NCI-H2227 (cell line): ENCODE results near the gene CAMKK2.
"Not testable (repeated sequence)": the region's sequence is repeated elsewhere in the genome, so short reads cannot be mapped to it uniquely, and the experiment has no call there.

Experiments
- DNase-seq: peaks from one replicate; lab custom pipeline; 2025; ENCODE audit not compliant: unreplicated experiment; lab: John Stamatoyannopoulos, UW

The CAMKK2 gene

DNA sequence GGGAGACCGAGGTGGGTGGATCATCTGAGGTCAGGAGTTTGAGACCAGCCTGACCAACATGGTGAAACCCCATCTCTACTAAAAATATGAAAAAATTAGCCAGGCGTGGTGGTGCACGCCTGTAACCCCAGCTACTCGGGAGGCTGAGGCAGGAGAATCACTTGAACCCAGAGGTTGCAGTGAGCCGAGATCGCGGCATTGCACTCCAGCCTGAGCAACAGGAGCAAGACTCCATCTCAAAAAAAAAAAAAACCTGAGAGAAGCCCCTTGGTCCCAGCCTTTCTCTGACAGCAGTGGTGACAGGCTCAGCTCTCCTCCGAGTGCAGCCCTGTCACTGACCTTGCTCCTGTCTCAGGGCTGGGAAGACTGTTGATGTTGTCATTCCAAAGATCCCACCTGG lies 69.6 kb downstream of the CAMKK2 start:
- not testable (repeated sequence) for DNase-seq

DNA sequence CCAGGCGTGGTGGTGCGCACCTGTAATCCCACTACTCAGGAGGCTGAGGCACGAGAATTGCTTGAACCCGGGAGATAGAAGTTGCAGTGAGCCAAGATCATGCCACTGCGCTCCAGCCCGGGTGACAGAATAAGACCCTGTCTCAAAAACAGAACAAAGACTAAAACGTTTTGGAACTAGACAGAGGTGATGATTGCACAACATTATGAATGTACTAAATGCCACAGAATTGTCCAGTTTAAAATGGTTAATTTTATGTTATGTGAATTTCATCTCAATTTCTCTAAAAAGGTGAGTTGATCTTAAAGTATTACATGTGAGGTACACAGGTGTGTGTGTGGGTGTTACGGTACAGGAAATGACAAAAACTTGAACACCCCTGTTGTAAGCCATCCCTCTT lies 70.1 kb downstream of the CAMKK2 start:
- no peak for DNase-seq

GRCh38 chr12:121224591-121224990 lies 71.9 kb downstream of the CAMKK2 start:
- DNase-seq, result no peak

- no peak for DNase-seq
These were observed 72.9 kb downstream of the CAMKK2 start for GRCh38 chr12:121223292-121224285.

GRCh38 chr12:121222847-121223246 lies 73.7 kb downstream of the CAMKK2 start:
- DNase-seq, result no peak

GRCh38 chr12:121219353-121219986 lies 77.0 kb downstream of the CAMKK2 start:
- no peak for DNase-seq

DNA sequence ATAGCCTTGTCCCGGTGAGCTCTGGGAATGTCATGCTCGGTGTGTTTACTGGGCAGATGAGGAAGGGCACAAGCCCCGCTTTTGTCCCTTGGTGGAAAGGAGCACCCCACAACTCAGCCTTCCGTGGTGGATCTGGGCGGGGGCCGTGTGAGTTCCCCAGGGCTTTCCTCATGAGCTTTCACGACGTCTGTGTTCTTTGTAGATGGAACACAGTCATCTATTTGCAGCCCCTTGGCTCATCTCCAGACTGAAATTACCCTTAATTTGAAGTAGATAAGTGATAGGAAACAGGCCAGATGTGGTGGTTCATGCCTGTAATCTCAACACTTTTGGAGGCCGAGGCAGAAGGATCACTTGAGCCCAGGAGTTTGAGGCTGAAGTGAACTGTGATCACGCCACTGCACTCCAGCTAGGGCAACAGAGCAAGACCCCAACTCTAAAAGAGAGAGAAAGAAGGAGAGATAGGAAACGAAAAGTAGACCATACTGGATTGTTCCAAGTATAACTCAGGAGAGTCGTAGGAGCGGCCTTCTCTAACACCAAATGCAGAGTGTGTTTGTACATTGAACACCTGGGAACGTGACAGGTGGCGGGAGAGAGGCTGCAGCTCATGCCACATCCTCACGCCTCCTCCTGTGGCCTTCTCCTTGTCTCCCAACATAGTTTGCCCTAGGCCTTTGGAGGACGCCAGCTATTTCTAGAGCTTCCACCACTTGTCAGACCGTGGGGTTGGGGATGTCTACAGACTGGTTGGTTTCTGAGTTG lies 77.7 kb downstream of the CAMKK2 start:
- no peak for DNase-seq

DNA sequence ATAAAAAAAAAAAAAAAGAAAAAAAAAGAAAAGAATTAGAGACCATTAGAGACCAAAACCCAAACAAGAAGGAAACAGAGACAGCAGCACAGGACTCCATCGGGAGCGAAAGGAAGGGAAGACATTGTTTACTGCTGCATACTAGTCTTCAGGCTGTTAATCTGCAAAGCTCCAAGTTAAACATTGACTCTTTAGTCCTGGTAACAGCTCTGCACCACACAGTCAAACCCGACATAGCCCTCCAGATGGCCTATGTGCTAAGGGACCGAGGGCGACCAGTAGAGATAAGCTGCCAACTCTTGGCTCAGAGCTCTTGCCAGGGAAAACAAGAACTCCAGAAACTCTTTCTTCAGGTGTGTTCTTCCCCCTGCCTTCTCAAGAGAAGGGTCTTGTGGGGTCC lies 78.7 kb downstream of the CAMKK2 start:
- DNase-seq, result no peak

GRCh38 chr12:121217063-121217462 lies 79.4 kb downstream of the CAMKK2 start:
- no peak for DNase-seq

DNA sequence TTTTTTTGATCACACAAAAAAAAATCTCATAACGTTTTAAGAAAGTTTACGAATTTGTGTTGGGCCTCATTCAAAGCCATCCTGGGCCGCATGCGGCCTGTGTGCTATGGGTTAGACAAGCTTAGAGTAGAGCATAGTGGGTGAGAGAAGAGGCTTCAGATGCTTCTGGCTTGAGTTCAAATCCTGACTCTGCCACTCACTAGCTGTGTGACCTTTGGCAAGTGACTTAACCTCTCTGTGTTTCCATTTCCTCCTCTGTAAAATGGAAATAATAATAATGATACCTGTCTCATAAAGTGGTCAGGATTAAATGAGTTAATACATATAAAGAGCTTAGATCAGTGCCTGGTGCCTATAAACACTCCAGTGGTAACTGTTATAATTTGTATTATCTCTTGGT lies 80.4 kb downstream of the CAMKK2 start:
- DNase-seq, result no peak

DNA sequence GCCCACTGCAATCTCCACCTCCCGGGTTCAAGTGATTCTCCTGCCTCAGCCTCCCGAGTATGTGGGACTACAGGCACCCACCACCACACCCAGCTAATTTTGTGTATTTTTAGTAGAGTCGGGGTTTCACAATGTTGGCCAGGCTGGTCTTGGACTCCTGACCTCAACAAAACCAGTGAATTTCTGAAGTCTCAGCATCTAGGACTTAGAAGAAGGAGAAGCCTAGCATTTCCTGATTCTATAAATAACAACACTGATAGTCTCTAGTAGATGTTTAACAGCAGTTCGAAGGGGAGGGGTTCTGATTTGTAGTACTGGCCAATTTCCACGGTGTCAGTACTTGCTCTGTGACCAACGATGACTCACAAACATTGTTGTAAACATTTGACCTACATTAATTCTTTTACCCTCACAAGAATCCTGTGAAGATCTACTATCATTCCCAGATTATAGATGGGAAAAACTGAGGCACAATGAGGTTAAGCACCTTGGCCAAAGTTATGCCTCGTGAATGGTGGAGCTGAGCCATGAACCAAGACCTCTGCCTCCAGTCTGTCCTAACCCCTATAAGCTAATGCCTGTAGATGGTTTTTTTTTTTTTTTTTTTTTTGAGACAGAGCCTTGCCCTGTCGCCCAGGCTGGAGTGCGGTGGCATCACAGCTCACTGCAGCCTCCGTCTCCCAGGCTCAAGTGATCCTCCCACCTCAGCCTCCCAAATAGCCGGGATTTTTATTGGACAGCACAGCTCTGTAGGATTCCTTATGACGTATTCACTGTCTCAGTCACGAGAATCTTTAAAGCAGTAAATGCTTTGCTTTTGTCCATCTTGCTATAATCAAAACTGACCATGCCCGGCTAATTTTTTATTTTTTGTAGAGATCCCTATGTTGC lies 81.4 kb downstream of the CAMKK2 start:
- no peak for DNase-seq

DNA sequence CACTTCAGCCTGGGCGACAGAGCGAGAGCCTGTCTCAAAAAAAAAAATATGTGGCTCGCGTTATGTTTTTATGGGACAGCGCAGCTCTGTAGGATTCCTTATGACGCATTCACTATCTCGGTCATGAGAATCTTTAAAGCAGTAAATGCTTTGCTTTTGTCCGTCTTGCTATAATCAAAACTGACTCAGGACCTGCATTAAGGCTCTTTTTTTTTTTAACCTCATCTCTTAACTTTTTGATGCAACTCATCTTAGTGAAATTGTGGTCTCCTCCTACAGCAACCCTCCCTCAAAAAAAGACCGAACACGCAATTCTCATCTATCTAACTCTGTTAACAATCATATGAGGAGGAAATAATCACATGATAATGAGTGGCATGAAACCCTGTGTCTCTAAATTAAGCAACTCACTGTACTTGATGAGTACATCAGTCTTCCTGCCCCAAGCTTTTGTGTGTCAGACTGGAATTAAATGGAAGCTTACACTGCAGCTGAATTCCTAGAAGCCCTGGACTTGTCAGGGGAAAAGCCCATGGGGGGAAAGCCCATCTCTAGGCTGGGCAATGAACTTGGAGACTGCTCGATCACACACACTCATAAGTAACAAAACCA lies 82.2 kb downstream of the CAMKK2 start:
- DNase-seq, result no peak

GRCh38 chr12:121212875-121213274 lies 83.6 kb downstream of the CAMKK2 start:
- DNase-seq, result no peak

GRCh38 chr12:121209624-121210572 lies 86.6 kb downstream of the CAMKK2 start, which contains the start of gene P2RX4:
TSS of gene P2RX4 (plus strand) at chr12:121210129. CDS start at chr12:121210165, 36 bp downstream.
- peak; percentile 87 for DNase-seq

- DNase-seq, result no peak
These were observed 87.3 kb downstream of the CAMKK2 start for GRCh38 chr12:121209221-121209620.

DNA sequence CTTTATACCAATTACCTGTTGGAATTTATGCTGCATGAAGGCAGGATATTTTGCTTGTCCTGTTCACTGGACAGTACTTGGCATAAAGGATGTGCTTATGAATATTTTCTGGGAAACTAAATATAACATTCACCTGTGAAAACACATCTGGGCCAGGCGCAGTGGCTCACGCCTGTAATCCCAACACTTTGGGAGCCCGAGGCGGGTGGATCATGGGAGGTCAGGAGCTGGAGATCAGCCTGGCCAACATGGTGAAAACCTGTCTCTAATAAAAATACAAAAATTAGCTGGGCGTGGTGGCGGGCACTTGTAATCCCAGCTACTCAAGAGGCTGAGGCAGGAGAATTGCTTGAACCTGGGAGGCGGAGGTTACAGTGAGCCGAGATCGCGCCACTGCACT lies 87.9 kb downstream of the CAMKK2 start:
- not testable (repeated sequence) for DNase-seq

- DNase-seq, result no peak
These were observed 91.0 kb downstream of the CAMKK2 start for GRCh38 chr12:121205491-121205890.

- DNase-seq, result no peak
These were observed 93.0 kb downstream of the CAMKK2 start for GRCh38 chr12:121203482-121203881.
